ENCODE data around the gene ARHGAP24.

Gene ARHGAP24

DNA sequence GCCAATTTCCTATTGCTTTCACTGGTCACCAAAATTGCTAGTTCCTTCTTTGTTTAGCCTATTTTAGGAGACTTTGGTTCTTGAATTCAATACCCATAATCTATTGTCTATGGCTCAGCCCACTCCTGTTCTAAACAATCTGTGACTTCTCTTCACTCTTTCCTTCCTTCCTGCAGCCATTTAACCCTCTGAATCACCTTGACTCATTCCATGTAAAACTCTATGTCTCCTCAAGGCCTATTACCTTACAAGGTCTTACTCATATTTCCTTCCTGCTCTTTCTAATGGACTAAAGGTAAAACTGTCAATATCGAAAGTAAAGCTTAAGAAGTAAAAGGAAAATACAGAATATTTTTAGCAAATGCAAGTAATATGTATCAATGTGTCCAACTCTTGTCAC, 301.6 kb downstream of the ARHGAP24 start:
- DNase-seq (ENCODE audit: low read depth in 2 of 2) = no peak

DNA sequence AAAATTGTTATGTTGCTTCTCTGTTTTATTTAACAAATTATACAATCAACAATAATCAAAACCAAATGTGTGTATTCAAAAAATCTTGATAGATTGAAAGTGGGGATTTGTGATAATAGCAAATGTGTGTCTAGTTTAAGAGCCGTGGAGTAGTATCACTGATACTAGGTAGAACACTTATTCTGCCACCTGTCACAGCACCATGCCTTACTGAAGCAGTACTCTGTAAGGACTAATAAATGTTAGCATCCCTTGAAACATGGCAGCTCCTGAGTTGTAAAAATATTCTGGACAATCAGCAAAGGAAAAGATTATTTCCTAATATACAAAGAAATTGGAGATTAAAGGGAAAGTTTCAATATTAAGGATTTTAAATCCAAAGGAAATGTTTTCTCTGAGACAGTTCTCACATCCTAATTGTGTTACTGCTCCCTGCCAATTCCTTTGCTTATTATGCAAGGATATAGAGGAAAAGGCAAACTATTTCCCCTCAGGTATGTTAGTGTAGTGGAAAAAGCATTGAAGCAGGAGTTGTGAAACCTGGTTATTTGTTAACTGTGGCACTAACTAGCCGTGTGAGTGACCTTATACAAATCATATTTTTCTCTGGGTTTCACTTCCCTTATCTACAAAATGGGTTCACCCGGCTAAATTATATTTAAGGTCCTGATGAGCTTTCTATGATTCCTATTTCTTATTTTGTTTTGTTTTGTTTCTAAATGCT, 303.1 kb downstream of the ARHGAP24 start:
- no peak for DNase-seq (ENCODE audit: low read depth in 2 of 2)

GRCh38 chr4:85778632-85779131, 303.7 kb downstream of the ARHGAP24 start:
- DNase-seq (ENCODE audit: low read depth in 2 of 2) = no peak

GRCh38 chr4:85779165-85779564, 304.2 kb downstream of the ARHGAP24 start:
- no peak for DNase-seq (ENCODE audit: low read depth in 2 of 2)

DNA sequence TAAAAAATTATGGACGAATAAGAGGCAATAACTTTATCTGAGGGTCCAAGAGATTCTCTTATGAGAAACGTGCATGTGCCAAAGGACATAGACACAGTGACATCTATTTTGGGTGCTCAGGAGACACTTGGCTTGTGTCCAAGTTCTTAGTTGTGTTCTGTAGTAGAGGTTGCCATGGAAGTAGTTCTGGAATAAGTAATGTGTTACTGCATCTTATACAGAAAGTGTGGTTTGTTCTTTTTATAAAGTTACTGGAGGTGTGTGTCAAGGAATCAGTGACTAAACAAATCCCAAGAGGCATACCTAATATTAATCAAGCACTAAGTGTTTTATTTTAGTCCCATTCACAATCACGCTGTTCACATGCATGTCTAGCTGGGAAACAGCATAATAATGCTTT, 305.7 kb downstream of the ARHGAP24 start:
- no peak for DNase-seq (ENCODE audit: low read depth in 2 of 2)

- DNase-seq (ENCODE audit: low read depth in 2 of 2) = no peak
Measured at GRCh38 chr4:85783483-85783882, 308.5 kb downstream of the ARHGAP24 start.

DNA sequence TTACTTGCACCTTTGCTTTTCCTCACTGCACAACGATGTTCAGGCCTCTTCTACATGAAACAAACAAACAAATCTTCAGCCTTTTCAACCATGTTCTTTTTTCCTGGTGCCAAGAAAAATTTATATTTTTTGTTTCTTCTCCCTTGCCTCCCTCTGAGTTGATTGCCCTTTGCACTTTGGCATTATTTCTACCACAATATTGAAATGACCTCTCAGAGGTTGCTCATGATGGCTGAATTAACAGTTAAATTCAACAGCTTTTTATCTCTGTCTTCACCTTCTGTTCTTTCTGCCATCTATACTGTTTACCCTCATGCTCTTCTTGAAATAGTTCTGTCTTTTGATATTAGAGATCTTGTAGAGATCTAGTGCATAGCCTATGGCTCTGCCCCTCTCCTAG, 308.9 kb downstream of the ARHGAP24 start:
- DNase-seq (ENCODE audit: low read depth in 2 of 2) = no peak

GRCh38 chr4:85784348-85784747, 309.4 kb downstream of the ARHGAP24 start:
- no peak for DNase-seq (ENCODE audit: low read depth in 2 of 2)

- DNase-seq (ENCODE audit: low read depth in 2 of 2) = no peak
Measured at GRCh38 chr4:85784947-85785346, 310.0 kb downstream of the ARHGAP24 start.

DNA sequence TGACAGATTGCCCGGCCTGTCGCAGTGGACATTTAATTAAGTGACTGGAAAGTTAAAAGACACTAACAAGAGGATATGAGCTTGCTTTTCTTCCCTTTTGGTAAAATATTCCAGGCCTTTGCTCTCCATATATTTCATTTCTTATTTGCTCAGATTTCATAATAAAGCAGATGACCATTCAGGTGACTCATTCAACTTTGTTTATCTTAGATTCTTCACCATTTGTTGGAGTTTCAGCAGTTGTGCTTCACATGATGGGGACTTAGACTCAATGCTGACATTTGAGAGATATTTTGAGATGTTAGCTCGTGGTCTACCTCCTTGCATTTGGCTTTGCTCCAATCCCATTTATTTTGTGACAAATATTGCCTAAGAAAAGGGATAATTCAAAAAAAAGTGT, 312.2 kb downstream of the ARHGAP24 start:
- no peak for DNase-seq (ENCODE audit: low read depth in 2 of 2)

- no peak for DNase-seq (ENCODE audit: low read depth in 2 of 2)
Measured at GRCh38 chr4:85788604-85789003, 313.7 kb downstream of the ARHGAP24 start.

DNA sequence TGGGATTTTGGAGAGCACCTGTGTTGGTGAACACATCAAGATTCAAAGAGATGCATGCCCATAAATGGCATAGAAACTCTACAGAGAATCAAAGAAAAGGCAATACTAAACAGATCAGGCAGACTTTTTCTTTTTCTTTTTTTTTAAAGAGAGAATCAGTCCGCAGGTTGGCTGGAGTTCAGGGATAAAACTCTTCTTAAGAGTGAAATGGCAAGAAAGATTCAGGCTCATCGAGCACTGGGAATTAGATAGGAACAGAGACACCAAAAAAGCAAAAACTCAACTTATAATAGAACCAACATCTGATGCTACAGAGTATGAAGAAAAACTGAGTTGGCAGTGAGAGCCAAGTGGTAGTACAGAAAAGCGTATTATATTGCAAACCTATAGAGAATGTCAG, 314.3 kb downstream of the ARHGAP24 start:
- DNase-seq (ENCODE audit: low read depth in 2 of 2) = no peak

GRCh38 chr4:85790582-85790981, 315.6 kb downstream of the ARHGAP24 start:
- no peak for DNase-seq (ENCODE audit: low read depth in 2 of 2)

DNA sequence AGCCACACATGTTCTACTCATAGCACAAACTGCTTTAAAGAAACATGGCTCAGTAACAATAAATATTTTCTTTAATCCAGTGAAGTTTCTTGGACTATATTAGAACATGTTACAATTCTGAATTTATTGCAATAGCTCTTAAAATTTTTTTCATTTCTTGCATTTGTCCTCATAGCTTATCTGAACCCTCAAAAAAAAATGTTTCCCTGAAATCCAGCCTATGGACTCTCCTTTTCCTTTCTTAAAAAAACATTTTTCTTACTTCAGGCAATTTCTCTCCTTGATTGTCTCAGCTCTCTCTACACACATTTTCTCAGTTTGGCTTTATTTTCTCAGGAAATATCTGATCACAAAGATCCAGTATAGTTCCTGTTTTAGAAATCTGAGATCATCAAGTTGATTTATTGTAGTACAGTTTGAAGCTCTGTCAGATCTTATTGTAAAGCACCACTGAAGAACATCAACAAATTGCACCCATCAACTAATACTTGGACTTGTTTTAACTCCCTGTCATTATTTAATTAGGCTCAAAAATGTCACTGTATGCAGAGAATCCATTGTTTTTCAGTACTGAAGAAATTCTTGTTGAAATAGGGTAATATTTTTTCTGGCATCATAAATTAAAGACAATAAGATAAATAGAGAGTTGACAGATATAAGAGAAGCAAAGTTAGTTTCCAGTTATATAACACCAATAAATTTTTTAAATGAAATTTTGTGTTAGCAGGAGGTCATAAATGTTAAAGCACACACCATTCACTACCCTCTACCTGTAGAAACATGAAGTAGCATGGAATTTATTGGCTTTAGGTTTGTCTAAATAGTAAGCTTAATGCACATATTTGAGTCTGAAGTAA, 317.7 kb downstream of the ARHGAP24 start:
- DNase-seq (ENCODE audit: low read depth in 2 of 2) = no peak

DNA sequence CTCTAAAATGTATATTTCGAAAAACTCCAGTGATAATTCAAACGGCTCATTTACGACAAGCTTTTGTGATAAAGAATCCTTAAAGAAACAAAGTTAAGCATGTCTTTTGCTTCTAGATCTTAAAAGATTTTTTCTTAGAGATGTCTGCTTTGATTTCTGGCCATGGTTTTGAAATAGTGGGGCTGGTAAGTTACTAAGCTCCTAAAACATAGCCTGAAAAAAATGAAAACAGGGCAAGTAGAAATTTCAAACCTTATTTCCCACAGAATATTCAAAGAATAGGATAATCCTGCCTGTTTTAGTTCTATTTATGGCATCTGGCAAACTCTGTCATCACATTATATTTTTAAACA, 318.3 kb downstream of the ARHGAP24 start:
- DNase-seq (ENCODE audit: low read depth in 2 of 2) = no peak

DNA sequence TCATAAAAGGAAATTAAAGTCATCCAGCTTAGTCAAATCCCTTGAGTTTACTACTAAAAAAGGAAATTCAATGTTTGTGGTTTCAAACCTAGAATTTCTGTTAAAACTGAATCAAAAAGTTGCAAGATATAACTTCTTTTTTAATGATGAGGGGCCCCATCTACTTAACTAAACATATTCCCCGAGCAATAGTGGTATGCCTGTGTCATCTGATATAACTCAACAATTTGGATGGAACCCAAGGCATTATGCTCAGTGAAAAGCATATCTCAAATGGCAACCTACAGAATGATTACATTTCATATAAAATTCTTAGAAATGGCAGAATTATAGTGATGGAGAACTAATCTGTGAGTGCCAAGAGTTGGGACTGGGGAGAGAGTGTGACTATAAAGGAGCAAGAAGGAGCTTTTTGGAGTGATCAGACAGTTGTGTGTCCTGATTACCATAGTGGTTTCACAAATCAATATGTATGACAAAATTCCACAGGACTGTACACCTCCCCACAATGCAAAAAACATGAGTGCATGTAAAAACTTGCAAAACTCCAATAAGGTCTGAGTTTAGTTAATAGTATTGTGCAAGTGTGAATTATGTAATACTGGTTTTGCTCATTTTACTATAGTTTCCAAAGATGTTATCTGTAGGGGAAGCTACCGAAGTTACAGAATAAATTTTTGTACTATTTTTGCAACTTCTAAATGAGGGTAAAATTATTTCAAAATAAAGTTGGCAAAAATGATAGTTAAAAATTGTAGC, 323.2 kb downstream of the ARHGAP24 start:
- DNase-seq (ENCODE audit: low read depth in 2 of 2) = no peak

- no peak for DNase-seq (ENCODE audit: low read depth in 2 of 2)
Measured at GRCh38 chr4:85803856-85804255, 328.9 kb downstream of the ARHGAP24 start.

- DNase-seq (ENCODE audit: low read depth in 2 of 2) = no peak
Measured at GRCh38 chr4:85805891-85806290, 330.9 kb downstream of the ARHGAP24 start.

GRCh38 chr4:85806334-85806733, 331.4 kb downstream of the ARHGAP24 start:
- DNase-seq (ENCODE audit: low read depth in 2 of 2) = no peak

GRCh38 chr4:85807247-85807950, 332.4 kb downstream of the ARHGAP24 start:
- no peak for DNase-seq (ENCODE audit: low read depth in 2 of 2)

DNA sequence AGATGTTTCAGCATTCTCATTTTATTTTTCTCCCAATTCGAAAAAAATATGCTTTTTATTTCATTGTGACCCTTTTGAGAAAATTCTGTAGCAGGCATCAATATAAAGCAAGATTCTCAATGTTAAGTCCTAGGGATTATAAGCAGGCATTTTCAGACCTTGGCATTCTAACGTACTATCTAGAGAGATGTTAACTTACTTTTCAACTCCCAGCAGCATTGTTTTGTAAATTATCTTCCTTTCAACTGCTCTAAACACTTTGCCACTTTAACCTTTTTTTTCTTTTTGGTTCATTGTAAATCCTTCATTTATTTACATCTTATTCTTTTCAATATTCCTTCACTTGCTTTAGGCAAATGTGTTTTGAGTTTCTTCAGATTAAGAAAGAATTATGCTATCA, 333.2 kb downstream of the ARHGAP24 start:
- DNase-seq (ENCODE audit: low read depth in 2 of 2) = no peak

DNA sequence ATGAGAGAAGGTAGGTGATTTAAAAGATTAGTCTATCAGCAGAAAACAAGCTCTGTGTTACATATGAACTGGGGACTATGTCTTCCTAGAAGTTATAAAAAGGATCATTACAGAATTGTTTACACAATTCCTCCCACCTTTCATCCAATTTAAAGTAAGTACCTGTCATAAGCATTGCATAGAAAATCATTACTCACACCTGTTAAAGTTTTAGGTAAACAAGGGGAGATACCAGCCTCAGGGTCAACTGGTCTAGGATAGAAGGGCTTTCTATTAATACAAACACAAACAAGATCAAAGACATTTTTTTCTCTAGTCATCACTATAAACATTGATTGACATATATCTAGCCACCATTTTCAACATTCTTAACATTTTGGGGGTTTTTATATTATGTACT, 333.9 kb downstream of the ARHGAP24 start:
- no peak for DNase-seq (ENCODE audit: low read depth in 2 of 2)

Data from stimulated activated CD8-positive, alpha-beta memory T cell treated with anti-CD3 and anti-CD28 coated beads, Interleukin-7, amount 100 ng/mL, for 4 hours (primary cell).